GM23248 (cell line): Measurements from ENCODE around the gene LPP. TPM values are rescaled to one million over a fixed set of nuclear protein-coding genes. Genes with fewer than 3 reads are reported as not detected.

ENCODE experiments used
- DNase-seq: peaks from one replicate; pipeline ENCODE4 v3.0.0-alpha.2; 2015
- H2AFZ ChIP-seq: fragments of 200-600 bp; sonication (generic); 2 replicates; pipeline ENCODE4 v1.6.1; 2016; ENCODE audit warnings: antibody characterized with exemption
- H3F3A ChIP-seq: fragments of 200-600 bp; sonication (generic); 2 replicates; pipeline ENCODE4 v1.6.1; 2016; ENCODE audit warnings: mild to moderate bottlenecking, antibody characterized with exemption, mixed run types; ENCODE audit not compliant: insufficient read depth
- H3K27ac ChIP-seq: fragments of 200-600 bp; sonication (generic); 2 replicates; pipeline ENCODE4 v1.5.1; 2016; ENCODE audit warnings: mild to moderate bottlenecking
- H3K27me3 ChIP-seq: fragments of 200-600 bp; sonication (generic); replicated peaks from 2 replicates; pipeline ENCODE4 v1.6.1; 2016; ENCODE audit warnings: mild to moderate bottlenecking; ENCODE audit not compliant: insufficient read depth
- H3K36me3 ChIP-seq: fragments of 200-600 bp; sonication (generic); 2 replicates; pipeline ENCODE4 v1.6.1; 2016; ENCODE audit warnings: low read depth, mild to moderate bottlenecking
- H3K4me1 ChIP-seq: fragments of 200-600 bp; sonication (generic); 2 replicates; pipeline ENCODE4 v1.6.1; 2016; ENCODE audit warnings: mild to moderate bottlenecking; ENCODE audit not compliant: insufficient read depth
- H3K4me2 ChIP-seq: fragments of 200-600 bp; sonication (generic); one replicate; pipeline ENCODE4 v1.6.1; 2016; ENCODE audit warnings: mild to moderate bottlenecking; ENCODE audit not compliant: unreplicated experiment
- H3K4me3 ChIP-seq: fragments of 200-600 bp; sonication (generic); 2 replicates; pipeline ENCODE4 v1.5.1; 2016; ENCODE audit warnings: mild to moderate bottlenecking
- H3K79me2 ChIP-seq: fragments of 200-600 bp; sonication (generic); 2 replicates; pipeline ENCODE4 v1.6.1; 2016; ENCODE audit warnings: mild to moderate bottlenecking; ENCODE audit not compliant: insufficient read depth
- H3K9ac ChIP-seq: fragments of 200-600 bp; sonication (generic); 2 replicates; pipeline ENCODE4 v1.6.1; 2016; ENCODE audit warnings: mild to moderate bottlenecking
- H3K9me2 ChIP-seq: fragments of 200-600 bp; sonication (generic); 2 replicates; pipeline ENCODE4 v1.6.1; 2016; ENCODE audit warnings: mixed run types, mild to moderate bottlenecking, moderate library complexity; ENCODE audit not compliant: insufficient read depth
- H3K9me3 ChIP-seq: fragments of 200-600 bp; sonication (generic); one replicate; pipeline ENCODE4 v1.6.1; 2017; ENCODE audit warnings: low read depth
- H4K20me1 ChIP-seq: fragments of 200-600 bp; sonication (generic); 2 replicates; pipeline ENCODE4 v1.6.0; 2016; ENCODE audit not compliant: insufficient read depth
- EZH2 ChIP-seq: fragments of 200-600 bp; sonication (generic); IDR thresholded peaks from 2 replicates; pipeline ENCODE4 v1.6.1; 2018; ENCODE audit warnings: antibody characterized with exemption, mild to moderate bottlenecking; ENCODE audit not compliant: insufficient read depth, poor library complexity, severe bottlenecking
- EZH2phosphoT487 ChIP-seq: fragments of 200-600 bp; sonication (generic); IDR thresholded peaks from 2 replicates; pipeline ENCODE4 v1.6.1; 2018; ENCODE audit warnings: antibody characterized with exemption, moderate library complexity, mild to moderate bottlenecking, low read depth; ENCODE audit not compliant: insufficient read depth
- WGBS, 2 experiments: methylation state at CpG; one replicate each; pipeline ENCODE4 v1.1.6; 2015 to 2017; ENCODE audit warnings: low lambda C conversion rate in 2 of 2, low coverage in 1 of 2; ENCODE audit errors: missing lambda C conversion rate in 2 of 2; 5-methylcytosine and 5-hydroxymethylcytosine counted together
- in situ Hi-C: fragments of 300-500 bp; cut with MboI; formaldehyde crosslinking; loops from 2 replicates; pipeline ENCODE4 v1.15.0; 2020
- polyA plus RNA-seq: library from polyadenylated mRNA; unstranded; fragments of >200 nt; fragmentation: Nextera tagmentation; extraction: Ambion mirVana; gene quantifications from 2 replicates; pipeline ENCODE4 v1.2.1, GENCODE V29; 2016
- total RNA-seq: library from RNA; depleted of rRNA; stranded (reverse); fragments of >200 nt; shearing (Covaris generic); gene quantifications from 2 replicates; pipeline ENCODE4 v1.2.3, GENCODE V29; 2014

Gene LPP
- total and polyA plus RNA-seq, 2 experiments from 2014 or later, result 42.8 to 61.7 TPM

DNA sequence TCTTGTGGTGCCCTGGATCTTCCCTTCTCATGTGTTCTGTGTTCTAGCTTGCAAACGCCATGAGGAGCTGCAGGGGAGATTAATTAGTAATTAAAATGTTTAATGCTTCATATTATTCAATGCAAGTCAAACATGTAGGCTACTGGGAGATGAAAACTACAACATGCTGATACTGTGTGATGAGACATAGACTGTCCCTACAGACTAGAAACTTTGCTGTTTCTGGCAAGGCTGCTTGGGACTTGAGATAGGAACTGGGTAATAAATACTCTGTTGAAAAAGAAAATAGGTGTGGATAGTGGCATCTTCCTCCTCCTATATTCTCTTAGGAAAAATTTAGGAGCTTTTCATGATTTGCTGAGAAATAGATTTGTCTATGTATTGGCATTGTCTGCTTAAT is 379.2 kb downstream of the LPP start:
- no peak overlapping the region for H3K27ac ChIP-seq
- in situ Hi-C loops, result no loop called here
- peaks cover 17% of the 10 kb centered on the region for H3F3A ChIP-seq
- H3K9ac ChIP-seq, result no peak overlapping the region
- peaks cover 2% of the 10 kb centered on the region; the same call in 1 of the 2 replicates for H3K36me3 ChIP-seq
- H3K79me2 ChIP-seq, result peaks cover 52% of the 10 kb centered on the region
- H3K4me3 ChIP-seq, result no peak overlapping the region
- no peaks in the 10 kb centered on the region for H3K9me3 ChIP-seq
- H3K4me1 ChIP-seq, result peaks cover 59% of the 10 kb centered on the region
- DNase-seq, result no peak
- H3K4me2 ChIP-seq, result peak overlapping the region; percentile 55
- H3K27me3 ChIP-seq, result no peaks in the 10 kb centered on the region
- 89 to 94% methylated on average over 1 of the region's 1 CpG for WGBS, 2 experiments
- TF ChIP-seq EZH2phosphoT487 (no peak), EZH2 (no peak)
- no peaks in the 10 kb centered on the region for H3K9me2 ChIP-seq
- 0 out of 2 replicates have a peak, but pooled peaks cover 3% of the 10 kb centered on the region for H4K20me1 ChIP-seq
- no peak overlapping the region for H2AFZ ChIP-seq

DNA sequence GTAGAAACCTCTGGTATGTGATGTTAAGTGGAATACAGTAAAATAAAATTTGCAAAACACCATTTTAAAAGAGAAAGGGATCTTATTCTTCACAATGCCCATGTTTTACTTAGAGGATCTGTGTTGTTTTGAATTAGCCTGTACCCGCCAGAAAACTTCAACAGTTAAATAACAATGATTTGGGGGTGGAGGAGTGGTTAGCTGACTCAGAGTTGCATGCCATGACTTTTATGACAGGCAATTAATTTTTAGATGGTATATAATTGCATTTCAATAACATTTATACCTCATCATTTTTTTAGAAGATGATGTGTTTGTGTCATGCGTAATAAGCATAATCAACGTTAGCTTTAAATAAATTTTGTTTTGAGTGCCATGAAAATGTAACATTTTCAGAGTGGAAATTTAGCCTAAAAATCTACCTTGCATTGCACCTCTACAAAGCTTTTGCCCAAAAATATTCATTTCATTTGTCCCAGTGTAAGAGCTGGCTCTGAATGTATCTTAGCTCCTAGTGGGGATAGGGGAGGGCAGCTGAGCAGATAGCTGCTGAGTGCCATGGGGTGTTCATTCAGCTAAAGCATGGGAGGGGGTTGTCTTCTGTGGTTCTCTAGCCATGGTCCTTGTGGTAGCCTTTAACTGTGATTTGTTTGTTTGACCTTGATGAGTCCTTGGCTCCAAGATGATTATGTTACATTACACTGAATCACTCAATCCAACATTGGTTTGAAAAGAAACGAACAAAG is 379.8 kb downstream of the LPP start:
- no peaks in the 10 kb centered on the region for H3K27me3 ChIP-seq
- peak overlapping the region; percentile 31 for H3K27ac ChIP-seq
- H3K4me2 ChIP-seq, result peak overlapping the region; percentile 55
- peaks cover 58% of the 10 kb centered on the region for H3K4me1 ChIP-seq
- no peak for DNase-seq
- H3K9me3 ChIP-seq, result no peaks in the 10 kb centered on the region
- H3K79me2 ChIP-seq, result peaks cover 52% of the 10 kb centered on the region
- H3K4me3 ChIP-seq, result no peak overlapping the region
- no peaks in the 10 kb centered on the region for H3K9me2 ChIP-seq
- WGBS, 2 experiments, result 91 to 92% methylated on average over 4 of the region's 4 CpGs
- peaks cover 11% of the 10 kb centered on the region for H3F3A ChIP-seq
- 0 out of 2 replicates have a peak, but pooled peaks cover 3% of the 10 kb centered on the region for H4K20me1 ChIP-seq
- no peak overlapping the region for H2AFZ ChIP-seq
- in situ Hi-C loops, result no loop called here
- no peak overlapping the region for H3K9ac ChIP-seq
- peaks cover 2% of the 10 kb centered on the region; the same call in 1 of the 2 replicates for H3K36me3 ChIP-seq
- TF ChIP-seq EZH2 (no peak), EZH2phosphoT487 (no peak)

DNA sequence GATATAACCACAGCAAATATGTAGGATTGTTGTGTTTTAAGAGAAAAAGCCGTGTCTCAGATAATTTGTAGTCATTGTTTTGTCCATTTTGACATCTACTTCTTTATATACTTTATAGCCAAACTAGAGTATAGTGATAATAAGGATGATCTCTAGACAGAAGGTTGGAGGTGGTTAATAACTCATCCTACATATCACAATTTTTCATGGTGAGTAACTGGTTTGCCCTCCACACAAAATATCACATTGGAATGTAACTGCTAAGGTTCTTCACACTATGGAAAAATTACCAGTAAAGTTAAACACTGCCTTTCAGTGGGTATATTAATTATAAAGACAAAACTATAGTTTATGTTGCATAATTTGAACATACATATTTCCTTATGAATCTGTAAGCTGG is 380.7 kb downstream of the LPP start:
- peak; percentile 37 for DNase-seq

DNA sequence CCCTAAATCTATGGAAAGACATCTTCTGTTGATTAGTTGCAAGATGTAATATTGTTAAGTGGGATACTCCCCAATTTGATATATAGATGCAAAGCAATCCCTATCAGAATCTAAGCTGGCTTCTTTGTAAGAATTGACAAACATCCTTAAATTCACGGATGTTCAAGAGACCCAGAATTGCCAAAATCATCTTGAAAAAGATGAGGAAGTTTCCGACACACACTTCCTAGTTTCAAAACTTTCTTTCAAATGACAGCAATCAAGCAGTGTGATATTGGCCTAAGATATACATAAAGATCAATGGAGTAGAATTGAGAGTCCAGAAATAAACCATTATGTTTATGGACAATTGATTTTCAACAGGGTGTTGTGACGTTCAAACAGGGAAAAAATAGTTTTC is 383.6 kb downstream of the LPP start:
- Histone ChIP-seq H3K9ac (no peak overlapping the region), H3K4me2 (no peak overlapping the region), H4K20me1 (no peaks in the 10 kb centered on the region), H3K4me3 (no peak overlapping the region), H3K9me3 (no peaks in the 10 kb centered on the region), H3K27ac (no peak overlapping the region), H3K79me2 (peaks cover 24% of the 10 kb centered on the region), H3K36me3 (no peaks in the 10 kb centered on the region), H3K27me3 (no peaks in the 10 kb centered on the region), H3F3A (peaks cover 10% of the 10 kb centered on the region), H2AFZ (no peak overlapping the region), H3K9me2 (no peaks in the 10 kb centered on the region), H3K4me1 (peaks cover 28% of the 10 kb centered on the region)
- DNase-seq, result no peak
- no peak for TF ChIP-seq EZH2
- no peak for TF ChIP-seq EZH2phosphoT487
- WGBS, 2 experiments, result 95 to 97% methylated on average over 3 of the region's 3 CpGs
- in situ Hi-C loops, result no loop called here

More for the DNA sequence above, 380.7 kb downstream of the LPP start:
- Histone ChIP-seq H3K9me3 (no peaks in the 10 kb centered on the region), H3K9ac (no peak overlapping the region), H2AFZ (no peak overlapping the region), H3K4me1 (peaks cover 49% of the 10 kb centered on the region), H3K79me2 (peaks cover 48% of the 10 kb centered on the region), H3K27ac (peak overlapping the region; percentile 31), H3K36me3 (peaks cover 1% of the 10 kb centered on the region; the same call in 1 of the 2 replicates), H3K27me3 (no peaks in the 10 kb centered on the region), H3F3A (peaks cover 10% of the 10 kb centered on the region), H3K4me2 (peak overlapping the region; percentile 55), H4K20me1 (0 out of 2 replicates have a peak, but pooled peaks cover 3% of the 10 kb centered on the region), H3K9me2 (no peaks in the 10 kb centered on the region), H3K4me3 (peak overlapping the region; percentile 3; the same call in 1 of the 2 replicates)
- TF ChIP-seq EZH2phosphoT487 (no peak), EZH2 (no peak)
- in situ Hi-C loops, result no loop called here
- WGBS, 2 experiments, result 14 to 18% methylated on average over 1 of the region's 1 CpG
